Gastrocnemius medialis (tissue), 4 donors: ENCODE results near the gene LCN12. TPM values are rescaled to one million over a fixed set of nuclear protein-coding genes. Genes with fewer than 3 reads are reported as not detected.

ENCODE experiments used
- ATAC-seq, 2 donors: fragments of 150-250 bp; one replicate each; pipeline ENCODE4 v1.9.1; 2016
- DNase-seq, 2 donors: peaks; one replicate each; pipeline ENCODE4 v3.0.0-alpha.2; 2019
- H3K27ac ChIP-seq, 4 donors: fragments of 200-600 bp; sonication (generic); 1 replicate in 1 of 4; 2 replicates in 3 of 4; pipeline ENCODE4 v1.5.1; 2016 to 2018; ENCODE audit warnings: mild to moderate bottlenecking in 2 of 4, moderate library complexity in 1 of 4
- H3K27me3 ChIP-seq, 3 donors: fragments of 200-600 bp; sonication (generic) in 2 of 3; 1 replicate in 1 of 3; 2 replicates in 2 of 3; pipeline versions ENCODE4 v1.5.1 to v1.6.0; 2016 to 2019; ENCODE audit warnings: mild to moderate bottlenecking in 1 of 3, moderate library complexity in 1 of 3
- H3K36me3 ChIP-seq, 2 donors: fragments of 200-600 bp; sonication (generic) in 1 of 2; one replicate each; pipeline ENCODE4 v1.5.1; 2017 to 2018
- H3K4me1 ChIP-seq, 2 donors: fragments of 200-600 bp; sonication (generic) in 1 of 2; one replicate each; pipeline ENCODE4 v1.5.1; 2016 to 2017; ENCODE audit warnings: mild to moderate bottlenecking in 2 of 2
- H3K4me3 ChIP-seq, 4 donors: fragments of 200-600 bp; sonication (generic) in 3 of 4; 1 replicate in 1 of 4; 2 replicates in 3 of 4; pipeline ENCODE4 v1.5.1; 2016 to 2019; ENCODE audit warnings: mild to moderate bottlenecking in 2 of 4
- H3K9me3 ChIP-seq, 3 donors: fragments of 200-600 bp; sonication (generic) in 2 of 3; 1 replicate in 1 of 3; 2 replicates in 2 of 3; pipeline ENCODE4 v1.5.1; 2016 to 2019
- CTCF ChIP-seq, 5 experiments: fragments of 450-650 bp in 3 of 5; fragments of 200-600 bp in 2 of 5; sonication (generic) in 2 of 5; IDR thresholded peaks in 4 of 5; conservative IDR thresholded peaks in 1 of 5; 1 replicate in 4 of 5; 2 replicates in 1 of 5; pipeline ENCODE4 v1.5.1; 2016 to 2019; ENCODE audit warnings: antibody characterized with exemption in 5 of 5, mild to moderate bottlenecking in 3 of 5, moderate library complexity in 3 of 5
- POLR2A ChIP-seq, 2 donors: fragments of 450-650 bp; IDR thresholded peaks; one replicate each; pipeline ENCODE4 v1.6.1; 2017; ENCODE audit warnings: antibody characterized with exemption in 2 of 2, mild to moderate bottlenecking in 2 of 2, moderate library complexity in 2 of 2
- in situ Hi-C, 4 donors: fragments of 200-750 bp; cut with MboI; loops; one replicate each; pipeline versions ENCODE4 v1.15.0 to v1.8.0; 2017; ENCODE audit warnings: low sequenced_read_pairs in 4 of 4
- intact Hi-C: fragments of 100-400 bp; cut with DNase I; formaldehyde crosslinking; loops from one replicate; pipeline ENCODE4 v1.15.1; 2023; ENCODE audit warnings: low total_unique reads
- total RNA-seq, 4 donors: library from RNA; depleted of rRNA; stranded (reverse); fragments of >200 nt; gene quantifications; one replicate each; pipeline versions ENCODE4 v1.1.0 to v1.2.3, GENCODE V29; 2016

The LCN12 gene
- total RNA-seq, 4 donors from 2014 or later: not detected

GRCh38 chr9:136928591-136928990 is 23.5 kb upstream of the LCN12 start:
- ATAC-seq: peak; percentile 82 to 95
- Histone ChIP-seq H3K27ac (peak overlapping the region; percentile 91 to 96 (median 96)), H3K4me3 (peak overlapping the region in 3 of 4 donors; percentile 14 to 43 (median 36)), H3K36me3 (no peaks in the 10 kb centered on the region), H3K27me3 (no peaks in the 10 kb centered on the region), H3K9me3 (no peaks in the 10 kb centered on the region), H3K4me1 (peaks cover 37 to 64% of the 10 kb centered on the region in 2 donors)
- peak; percentile 75 to 89 for DNase-seq
- in situ Hi-C loops (loop anchor here in 1 of 4 donors (25.0 kb wide), 1 partner anchor 141 kb away; the partner anchor contains the start of genes CCDC183 and TMEM141), intact Hi-C loops (loop anchor here (1.0 to 5.0 kb wide), 3 partner anchors 12 to 81 kb away; partner anchors contain the start of genes PHPT1 and TRAF2)
- TF ChIP-seq POLR2A (IDR thresholded peaks at IDR 0.05): peak; percentile 86 to 88
- TF ChIP-seq CTCF (IDR thresholded peaks at IDR 0.05 in 4 of 5, conservative IDR thresholded peaks at IDR 0.05 in 1 of 5): peak; percentile 32 to 67 (median 50)

GRCh38 chr9:136930014-136930413 is 22.1 kb upstream of the LCN12 start:
- TF ChIP-seq POLR2A (IDR thresholded peaks at IDR 0.05) (peak in 1 of 2 donors; percentile 15), CTCF (IDR thresholded peaks at IDR 0.05 in 4 of 5, conservative IDR thresholded peaks at IDR 0.05 in 1 of 5) (no peak)
- Histone ChIP-seq H3K36me3 (no peaks in the 10 kb centered on the region), H3K27ac (peak overlapping the region; percentile 91 to 96 (median 96)), H3K4me1 (peaks cover 35 to 53% of the 10 kb centered on the region in 2 donors), H3K9me3 (no peaks in the 10 kb centered on the region), H3K4me3 (no peak overlapping the region), H3K27me3 (no peaks in the 10 kb centered on the region)
- ATAC-seq (no peak), DNase-seq (no peak)
- intact Hi-C loops (no loop called here), in situ Hi-C loops (loop anchor here in 1 of 4 donors (25.0 kb wide), 1 partner anchor 143 kb away; the partner anchor contains the start of genes CCDC183 and TMEM141)

DNA sequence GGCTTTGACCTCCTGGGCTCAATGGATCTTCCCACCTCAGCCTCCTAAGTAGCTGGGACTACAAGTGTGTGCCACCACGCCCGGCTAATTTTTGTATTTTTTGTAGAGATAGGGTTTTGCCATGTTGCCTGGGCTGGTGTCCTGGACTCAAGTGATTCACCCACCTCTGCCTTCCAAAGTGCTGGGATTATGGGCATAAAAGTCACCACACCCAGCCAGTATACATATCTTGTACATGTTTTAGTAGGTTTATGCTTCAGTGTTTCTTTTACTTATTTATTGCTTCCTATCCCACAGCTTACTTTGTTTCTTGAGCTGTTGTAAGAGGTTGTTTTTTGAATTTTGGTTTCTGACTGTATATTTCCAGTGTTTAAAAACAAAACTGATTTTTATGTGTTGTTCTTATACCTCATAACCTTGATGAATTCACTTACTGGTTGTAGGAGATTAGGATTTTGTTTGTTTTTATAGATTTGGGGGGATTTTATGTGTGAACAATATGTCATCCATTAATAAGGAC is 20.4 kb upstream of the LCN12 start:
- intact Hi-C loops (no loop called here), in situ Hi-C loops (loop anchor here in 1 of 4 donors (25.0 kb wide), 1 partner anchor 144 kb away; the partner anchor contains the start of genes CCDC183 and TMEM141)
- DNase-seq (no peak), ATAC-seq (no peak)
- Histone ChIP-seq H3K36me3 (no peaks in the 10 kb centered on the region), H3K9me3 (no peaks in the 10 kb centered on the region), H3K27me3 (no peaks in the 10 kb centered on the region), H3K4me1 (peaks cover 29 to 40% of the 10 kb centered on the region in 2 donors), H3K4me3 (no peak overlapping the region), H3K27ac (peak overlapping the region in 3 of 4 donors; percentile 32 to 96 (median 96))
- TF ChIP-seq POLR2A (IDR thresholded peaks at IDR 0.05): no peak
- TF ChIP-seq CTCF (IDR thresholded peaks at IDR 0.05 in 4 of 5, conservative IDR thresholded peaks at IDR 0.05 in 1 of 5): no peak

DNA sequence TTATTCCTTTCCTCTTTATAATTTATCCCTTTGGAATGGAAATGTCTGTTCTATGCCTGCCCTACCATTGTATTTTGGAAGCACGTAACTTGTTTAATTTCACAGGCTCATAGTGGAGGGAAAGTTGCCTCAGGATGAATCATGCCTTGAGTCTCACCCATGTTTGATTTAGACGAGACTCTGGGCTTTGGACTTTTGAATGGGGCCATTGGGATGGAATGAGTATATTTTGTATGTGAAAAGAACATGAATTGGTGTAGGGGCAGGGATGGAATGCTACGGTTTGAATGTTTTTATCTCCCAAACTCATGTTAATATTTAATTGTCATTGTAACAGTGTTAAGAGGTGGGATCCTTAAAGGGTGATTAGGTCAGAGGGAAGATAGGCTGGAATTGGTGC is 17.8 kb upstream of the LCN12 start:
- no peak overlapping the region for H3K4me3 ChIP-seq
- ATAC-seq (no peak), DNase-seq (no peak)
- H3K4me1 ChIP-seq: peaks cover 13 to 17% of the 10 kb centered on the region in 2 donors
- in situ Hi-C loops (loop anchor here in 1 of 4 donors (25.0 kb wide), 1 partner anchor 147 kb away; the partner anchor contains the start of genes CCDC183 and TMEM141), intact Hi-C loops (no loop called here)
- no peak overlapping the region for H3K27ac ChIP-seq
- no peak for TF ChIP-seq POLR2A (IDR thresholded peaks at IDR 0.05)
- TF ChIP-seq CTCF (IDR thresholded peaks at IDR 0.05 in 4 of 5, conservative IDR thresholded peaks at IDR 0.05 in 1 of 5): no peak
- H3K27me3 ChIP-seq: no peaks in the 10 kb centered on the region
- no peaks in the 10 kb centered on the region for H3K9me3 ChIP-seq
- H3K36me3 ChIP-seq: no peaks in the 10 kb centered on the region
